Activated naive CD4-positive, alpha-beta T cell (primary cell): ENCODE data around the gene XPO6.

ENCODE experiments used
- DNase-seq, 4 experiments: peaks; one replicate each; lab custom pipeline; 2025; lab: John Stamatoyannopoulos, UW

Gene XPO6

GRCh38 chr16:28090646-28091377, 121.0 kb downstream of the XPO6 start:
- DNase-seq = no peak

GRCh38 chr16:28089992-28090365, 121.8 kb downstream of the XPO6 start:
- DNase-seq = no peak

- no peak for DNase-seq
These were observed 122.4 kb downstream of the XPO6 start for GRCh38 chr16:28089205-28089991.

GRCh38 chr16:28087675-28088300, 124.0 kb downstream of the XPO6 start:
- no peak for DNase-seq

GRCh38 chr16:28087140-28087660, 124.6 kb downstream of the XPO6 start:
- no peak for DNase-seq

- no peak for DNase-seq
These were observed 125.3 kb downstream of the XPO6 start for GRCh38 chr16:28086186-28087139.

- DNase-seq = no peak
These were observed 126.2 kb downstream of the XPO6 start for GRCh38 chr16:28085389-28086171.

GRCh38 chr16:28084209-28084608, 127.6 kb downstream of the XPO6 start:
- DNase-seq = no peak

- no peak for DNase-seq
These were observed 129.1 kb downstream of the XPO6 start for GRCh38 chr16:28082624-28083023.

GRCh38 chr16:28081391-28081968, 130.3 kb downstream of the XPO6 start:
- no peak for DNase-seq

- DNase-seq = no peak
These were observed 133.5 kb downstream of the XPO6 start for GRCh38 chr16:28078261-28078660.

- no peak for DNase-seq
These were observed 137.9 kb downstream of the XPO6 start for GRCh38 chr16:28073836-28074235.

GRCh38 chr16:28072087-28072486, 139.7 kb downstream of the XPO6 start:
- DNase-seq = no peak

GRCh38 chr16:28069971-28070794, 141.6 kb downstream of the XPO6 start:
- no peak for DNase-seq

GRCh38 chr16:28068976-28069375, 142.8 kb downstream of the XPO6 start:
- no peak for DNase-seq

- no peak for DNase-seq
These were observed 144.0 kb downstream of the XPO6 start for GRCh38 chr16:28067604-28068379.

GRCh38 chr16:28064706-28065249, 147.0 kb downstream of the XPO6 start:
- DNase-seq = no peak

- no peak for DNase-seq
These were observed 147.6 kb downstream of the XPO6 start for GRCh38 chr16:28064150-28064549.
